Stimulated activated CD8-positive, alpha-beta memory T cell treated with anti-CD3 and anti-CD28 coated beads, Interleukin-15, amount 100 ng/mL, for 24 hours (primary cell): ENCODE measurements around the gene FAM107B.
"Not testable (repeated sequence)": the region's sequence is repeated elsewhere in the genome, so short reads cannot be mapped to it uniquely, and the experiment has no call there.

Source experiments
- DNase-seq: peaks from one replicate; pipeline ENCODE4 v3.0.0-alpha.2; 2020; ENCODE audit warnings: low read depth

Gene FAM107B

GRCh38 chr10:14736043-14736442 is 38.7 kb downstream of the FAM107B start:
- DNase-seq = no peak

GRCh38 chr10:14731875-14732512 is 42.7 kb downstream of the FAM107B start:
- no peak for DNase-seq

- DNase-seq = no peak
Observed at GRCh38 chr10:14728346-14728745, 46.4 kb downstream of the FAM107B start.

GRCh38 chr10:14727924-14728323 is 46.8 kb downstream of the FAM107B start:
- DNase-seq = no peak

- no peak for DNase-seq
Observed at GRCh38 chr10:14727465-14727864, 47.2 kb downstream of the FAM107B start.

- DNase-seq = no peak
Observed at GRCh38 chr10:14724931-14725330, 49.8 kb downstream of the FAM107B start.

- DNase-seq = no peak
Observed at GRCh38 chr10:14723052-14723689, 51.5 kb downstream of the FAM107B start.

- no peak for DNase-seq
Observed at GRCh38 chr10:14717552-14717951, 57.1 kb downstream of the FAM107B start.

- no peak for DNase-seq
Observed at GRCh38 chr10:14712991-14713424, 61.7 kb downstream of the FAM107B start.

- DNase-seq = not testable (repeated sequence)
Observed at GRCh38 chr10:14709344-14709743, 65.4 kb downstream of the FAM107B start.

- no peak for DNase-seq
Observed at GRCh38 chr10:14707481-14707880, 67.2 kb downstream of the FAM107B start.

GRCh38 chr10:14705548-14706230 is 69.0 kb downstream of the FAM107B start:
- no peak for DNase-seq

GRCh38 chr10:14703631-14704001 is 71.1 kb downstream of the FAM107B start:
- DNase-seq = no peak

- DNase-seq = no peak
Observed at GRCh38 chr10:14701466-14701865, 73.2 kb downstream of the FAM107B start.

GRCh38 chr10:14700546-14700945 is 74.2 kb downstream of the FAM107B start:
- no peak for DNase-seq

GRCh38 chr10:14699482-14699881 is 75.2 kb downstream of the FAM107B start:
- DNase-seq = no peak

- DNase-seq = no peak
Observed at GRCh38 chr10:14698829-14699170, 75.9 kb downstream of the FAM107B start.

- no peak for DNase-seq
Observed at GRCh38 chr10:14698111-14698828, 76.4 kb downstream of the FAM107B start.

- no peak for DNase-seq
Observed at GRCh38 chr10:14697281-14697680, 77.4 kb downstream of the FAM107B start.

GRCh38 chr10:14696821-14697220 is 77.9 kb downstream of the FAM107B start:
- no peak for DNase-seq

- no peak for DNase-seq
Observed at GRCh38 chr10:14695847-14696480, 78.7 kb downstream of the FAM107B start.

GRCh38 chr10:14693891-14694290 is 80.8 kb downstream of the FAM107B start:
- no peak for DNase-seq
